Calu3 (cell line): ENCODE data around the gene COA7. TPM values are rescaled to one million over a fixed set of nuclear protein-coding genes. Genes with fewer than 3 reads are reported as not detected.
"Not testable (repeated sequence)": the region's sequence is repeated elsewhere in the genome, so short reads cannot be mapped to it uniquely, and the experiment has no call there.

ENCODE experiments used
- BruUV-seq: library from RNA; stranded (reverse); fragments of 400-500 nt; replicated peaks from 2 replicates; lab custom pipeline; 2021; lab: Mats Ljungman, UMichigan
- CTCF ChIA-PET: fragments of 300-600 bp; sonication (Branson Sonifier 250); formaldehyde crosslinking; loops from one replicate; lab custom pipeline; 2022; ENCODE audit warnings: antibody characterized with exemption; lab: Charles Lee
- DNase-seq: peaks from one replicate; pipeline ENCODE4 v3.0.0; 2022
- H3K27ac Mint-ChIP-seq: one replicate; pipeline ENCODE4 v1.8.0; 2022; ENCODE audit warnings: mixed read lengths; ENCODE audit not compliant: unreplicated experiment
- H3K27me3 Mint-ChIP-seq: one replicate; pipeline ENCODE4 v1.8.0; 2022; ENCODE audit warnings: mixed read lengths; ENCODE audit not compliant: unreplicated experiment
- H3K36me3 Mint-ChIP-seq: one replicate; pipeline ENCODE4 v1.8.0; 2022; ENCODE audit warnings: mild to moderate bottlenecking, moderate library complexity, mixed read lengths; ENCODE audit not compliant: insufficient read depth, unreplicated experiment
- H3K4me1 Mint-ChIP-seq: one replicate; pipeline ENCODE4 v1.8.0; 2022; ENCODE audit warnings: mild to moderate bottlenecking, low read depth, mixed read lengths; ENCODE audit not compliant: unreplicated experiment
- H3K4me3 Mint-ChIP-seq: one replicate; pipeline ENCODE4 v1.8.0; 2022; ENCODE audit warnings: mild to moderate bottlenecking, low read depth, moderate library complexity, mixed read lengths; ENCODE audit not compliant: unreplicated experiment
- H3K9me3 Mint-ChIP-seq: one replicate; pipeline ENCODE4 v1.8.0; 2022; ENCODE audit warnings: low read depth, mixed read lengths; ENCODE audit not compliant: unreplicated experiment
- intact Hi-C: fragments of 100-400 bp; cut with micrococcal nuclease; formaldehyde crosslinking; loops from one replicate; pipeline ENCODE4 v1.10.0; 2022; ENCODE audit not compliant: unreplicated experiment
- total RNA-seq: library from RNA; stranded (reverse); gene quantifications from 2 replicates; pipeline ENCODE4 v1.2.3, GENCODE V29; 2022
- TF ChIP-seq, protein P1 (sequence below): fragments of 200-600 bp; IDR thresholded peaks from one replicate; pipeline ENCODE4 v1.8.0; 2022; ENCODE audit warnings: antibody characterized with exemption; ENCODE audit not compliant: unreplicated experiment

Gene COA7
- total RNA-seq, 1 experiment from 2014 or later: 42.4 TPM

GRCh38 chr1:52739699-52740467 is 41.7 kb upstream of the COA7 start:
- no TSS peak for BruUV-seq
- intact Hi-C loops: no loop called here
- DNase-seq: no peak
- H3K27me3 Mint-ChIP-seq: no peaks in the 10 kb centered on the region
- CTCF ChIA-PET: interaction anchor here (0.7 kb wide), 1 partner anchor 18 kb away, joined by 5 read pairs; no protein-coding TSS in a partner anchor
- TF ChIP-seq, protein P1, sequence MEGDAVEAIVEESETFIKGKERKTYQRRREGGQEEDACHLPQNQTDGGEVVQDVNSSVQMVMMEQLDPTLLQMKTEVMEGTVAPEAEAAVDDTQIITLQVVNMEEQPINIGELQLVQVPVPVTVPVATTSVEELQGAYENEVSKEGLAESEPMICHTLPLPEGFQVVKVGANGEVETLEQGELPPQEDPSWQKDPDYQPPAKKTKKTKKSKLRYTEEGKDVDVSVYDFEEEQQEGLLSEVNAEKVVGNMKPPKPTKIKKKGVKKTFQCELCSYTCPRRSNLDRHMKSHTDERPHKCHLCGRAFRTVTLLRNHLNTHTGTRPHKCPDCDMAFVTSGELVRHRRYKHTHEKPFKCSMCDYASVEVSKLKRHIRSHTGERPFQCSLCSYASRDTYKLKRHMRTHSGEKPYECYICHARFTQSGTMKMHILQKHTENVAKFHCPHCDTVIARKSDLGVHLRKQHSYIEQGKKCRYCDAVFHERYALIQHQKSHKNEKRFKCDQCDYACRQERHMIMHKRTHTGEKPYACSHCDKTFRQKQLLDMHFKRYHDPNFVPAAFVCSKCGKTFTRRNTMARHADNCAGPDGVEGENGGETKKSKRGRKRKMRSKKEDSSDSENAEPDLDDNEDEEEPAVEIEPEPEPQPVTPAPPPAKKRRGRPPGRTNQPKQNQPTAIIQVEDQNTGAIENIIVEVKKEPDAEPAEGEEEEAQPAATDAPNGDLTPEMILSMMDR: no peak
- no peaks in the 10 kb centered on the region for H3K4me1 Mint-ChIP-seq
- no peak overlapping the region for H3K27ac Mint-ChIP-seq
- no peaks in the 10 kb centered on the region for H3K36me3 Mint-ChIP-seq
- H3K9me3 Mint-ChIP-seq: no peaks in the 10 kb centered on the region
- no peak overlapping the region for H3K4me3 Mint-ChIP-seq

DNA sequence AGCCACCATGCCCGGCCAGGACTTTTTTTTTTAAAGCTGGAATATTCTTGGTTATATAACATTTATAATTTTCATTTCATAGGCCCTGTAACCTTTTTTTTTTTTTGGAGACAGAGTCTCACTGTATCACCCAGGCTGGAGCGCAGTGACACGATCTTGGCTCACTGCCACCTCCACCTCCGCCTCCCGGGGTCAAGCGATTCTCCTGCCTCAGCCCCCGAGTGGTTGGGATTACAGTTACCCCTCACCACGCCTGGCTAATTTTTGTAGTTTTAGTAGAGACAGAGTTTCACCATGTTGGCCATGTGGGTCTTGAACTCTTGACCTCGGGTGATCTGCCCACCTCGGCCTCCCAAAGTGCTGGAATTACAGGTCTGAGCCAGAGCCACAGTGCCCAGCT is 40.7 kb upstream of the COA7 start:
- Mint-ChIP-seq H3K27ac (no peak overlapping the region), H3K27me3 (no peaks in the 10 kb centered on the region), H3K4me1 (no peaks in the 10 kb centered on the region), H3K9me3 (no peaks in the 10 kb centered on the region), H3K36me3 (no peaks in the 10 kb centered on the region), H3K4me3 (no peak overlapping the region)
- intact Hi-C loops: no loop called here
- no peak for DNase-seq
- TF ChIP-seq, protein P1: no peak
- no TSS peak for BruUV-seq
- CTCF ChIA-PET: interaction anchor here (0.6 to 0.7 kb wide), 2 partner anchors 10 to 35 kb away, joined by 4 read pairs; no protein-coding TSS in a partner anchor

DNA sequence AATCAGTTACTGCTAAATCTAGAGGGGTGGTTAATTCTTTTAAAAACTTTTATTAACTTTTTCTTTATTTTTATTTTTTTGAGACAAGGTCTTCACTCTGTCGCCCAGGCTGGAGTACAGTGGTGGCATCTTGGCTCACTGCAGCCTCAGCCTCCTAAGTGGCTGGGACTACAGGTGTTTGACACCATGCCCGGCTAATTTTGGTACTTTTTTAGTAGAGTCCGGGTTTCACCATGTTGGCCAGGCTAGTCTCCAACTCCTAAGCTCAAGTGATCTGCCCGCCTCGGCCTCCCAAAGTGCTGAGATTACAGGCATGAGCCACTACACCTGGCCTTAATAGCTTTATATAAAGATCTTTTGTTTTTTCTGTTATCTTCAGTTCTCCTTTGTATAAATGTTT is 40.0 kb upstream of the COA7 start:
- Mint-ChIP-seq H3K4me3 (no peak overlapping the region), H3K27me3 (no peaks in the 10 kb centered on the region), H3K4me1 (no peaks in the 10 kb centered on the region), H3K9me3 (no peaks in the 10 kb centered on the region), H3K27ac (no peak overlapping the region), H3K36me3 (no peaks in the 10 kb centered on the region)
- intact Hi-C loops: no loop called here
- no peak for DNase-seq
- no TSS peak for BruUV-seq
- TF ChIP-seq, protein P1: no peak
- CTCF ChIA-PET: interaction anchor here (0.7 kb wide), 1 partner anchor 9 kb away, joined by 4 read pairs; no protein-coding TSS in a partner anchor

DNA sequence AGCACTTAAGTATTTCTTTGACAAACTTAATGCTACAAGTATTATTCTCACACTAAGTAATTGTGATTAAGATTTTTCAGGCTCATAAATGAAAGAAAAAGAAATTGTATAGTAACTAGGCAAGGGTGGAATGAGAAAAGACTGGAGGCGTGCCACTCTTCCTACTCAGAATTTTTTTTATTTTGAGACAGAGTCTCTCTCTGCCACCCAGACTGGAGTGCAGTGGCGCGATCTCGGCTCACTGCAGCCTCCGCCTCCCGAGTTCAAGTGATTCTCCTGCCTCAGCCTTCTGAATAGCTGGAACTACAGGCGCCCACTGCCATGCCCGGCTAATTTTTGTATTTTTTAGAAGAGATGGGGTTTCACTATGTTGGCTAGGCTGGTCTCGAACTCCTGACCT is 37.2 kb upstream of the COA7 start:
- H3K9me3 Mint-ChIP-seq, intact Hi-C loops, H3K36me3 Mint-ChIP-seq, H3K27ac Mint-ChIP-seq, H3K27me3 Mint-ChIP-seq, BruUV-seq, DNase-seq, H3K4me3 Mint-ChIP-seq, H3K4me1 Mint-ChIP-seq: not testable (repeated sequence)
- CTCF ChIA-PET: interaction anchor here (0.7 kb wide), 1 partner anchor 1663 kb away, joined by 3 read pairs; no protein-coding TSS in a partner anchor

- H3K4me3 Mint-ChIP-seq: no peak overlapping the region
- no peaks in the 10 kb centered on the region for H3K27me3 Mint-ChIP-seq
- H3K36me3 Mint-ChIP-seq: no peaks in the 10 kb centered on the region
- CTCF ChIA-PET: no interaction called here
- no peak overlapping the region for H3K27ac Mint-ChIP-seq
- DNase-seq: no peak
- TF ChIP-seq, protein P1: no peak
- H3K4me1 Mint-ChIP-seq: peaks cover 3% of the 10 kb centered on the region
- no TSS peak for BruUV-seq
- intact Hi-C loops: no loop called here
- no peaks in the 10 kb centered on the region for H3K9me3 Mint-ChIP-seq
Measured at GRCh38 chr1:52733368-52733767, 35.2 kb upstream of the COA7 start.
